GM21619 (cell line): ENCODE measurements around the gene ZGPAT.

Experiments used
- ATAC-seq: cut with Tn5 transposase; IDR thresholded peaks from one replicate; pipeline ENCODE4 v1.9.1; 2021; ENCODE audit not compliant: unreplicated experiment

Gene ZGPAT

DNA sequence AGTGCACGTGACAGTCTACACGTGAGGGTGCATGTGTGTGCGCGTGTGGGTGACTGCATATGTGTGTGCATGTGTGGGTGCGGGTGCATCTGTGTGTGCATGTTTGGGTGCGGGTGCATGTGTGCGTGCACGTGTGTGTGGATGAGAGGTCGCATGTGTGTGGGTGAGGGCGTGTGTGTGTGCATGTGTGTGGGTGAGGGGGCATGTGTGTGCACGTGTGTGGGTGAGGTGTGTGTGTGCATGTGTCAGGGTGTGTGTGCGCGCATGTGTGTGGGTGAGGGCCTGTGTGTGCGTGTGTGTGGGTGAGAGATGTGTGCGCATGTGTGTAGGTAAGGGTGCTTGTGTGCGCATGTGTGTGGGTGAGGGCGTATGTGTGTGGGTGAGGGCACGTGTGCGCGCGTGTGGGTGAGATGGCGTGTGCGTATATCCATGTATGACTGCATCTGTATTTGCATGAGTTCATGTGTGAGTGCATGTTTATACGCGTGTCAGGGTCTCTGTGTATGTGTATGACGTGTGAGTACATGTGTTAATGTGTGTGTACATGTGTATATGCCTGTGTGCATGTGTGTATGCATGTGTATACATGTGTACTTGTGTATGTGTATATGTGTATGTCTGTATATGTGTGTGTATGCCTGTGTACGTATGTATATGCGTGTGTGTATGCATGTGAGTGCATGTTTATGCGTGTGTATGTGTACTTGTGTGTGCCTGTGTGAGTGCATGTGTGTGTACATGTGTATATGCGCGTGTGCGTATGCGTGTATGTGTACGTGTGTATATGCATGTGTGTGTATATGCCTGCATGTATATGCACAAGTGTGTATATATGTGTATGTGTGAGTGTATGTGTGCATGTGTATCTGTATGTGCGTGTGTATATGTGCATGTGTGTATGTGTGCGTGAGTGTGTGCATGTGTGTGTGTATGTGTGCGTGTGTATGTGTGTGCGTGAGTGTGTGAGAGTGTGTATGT lies 24.6 kb downstream of the ZGPAT start:
- no peak for ATAC-seq

DNA sequence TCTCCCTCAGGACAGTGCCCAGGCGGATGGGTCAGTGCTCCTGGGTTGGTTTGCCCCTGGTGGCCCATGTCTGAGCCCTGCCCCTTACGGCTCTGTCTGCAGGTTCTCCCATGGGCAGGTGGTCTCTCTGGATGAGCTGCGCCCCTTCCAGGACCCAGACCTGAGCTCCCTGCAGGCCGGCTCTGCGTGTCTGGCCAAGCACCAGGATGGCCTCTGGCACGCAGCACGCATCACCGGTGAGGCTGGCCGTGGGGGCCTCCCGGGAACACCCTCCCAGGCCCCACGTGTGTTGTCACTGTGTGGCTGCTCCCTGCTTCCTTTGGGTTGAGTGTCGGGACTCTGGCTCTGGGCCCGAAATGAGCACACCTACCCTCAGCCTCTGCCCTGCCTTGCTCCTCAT lies 25.3 kb downstream of the ZGPAT start:
- no peak for ATAC-seq

DNA sequence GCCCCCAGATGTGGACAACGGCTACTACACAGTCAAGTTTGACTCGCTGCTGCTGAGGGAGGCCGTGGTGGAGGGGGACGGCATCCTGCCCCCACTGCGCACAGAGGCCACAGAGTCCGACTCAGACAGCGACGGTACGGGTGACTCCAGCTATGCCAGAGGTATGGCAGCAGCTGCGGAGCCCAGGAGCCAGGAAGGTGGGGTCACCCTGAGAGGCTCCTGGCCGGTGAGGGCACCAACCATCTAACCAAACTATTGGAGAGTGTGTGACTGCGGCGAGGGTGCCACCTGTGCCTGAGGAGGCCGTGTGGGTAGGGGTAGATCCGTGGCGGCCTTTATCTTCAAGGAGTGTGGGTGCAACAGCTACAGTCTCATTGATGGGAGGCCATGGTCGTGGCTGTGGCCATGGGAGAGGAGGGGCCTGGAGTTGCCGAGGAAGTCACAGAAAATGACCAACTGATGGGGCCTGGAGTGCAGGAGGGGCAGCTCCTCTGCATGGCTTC lies 25.8 kb downstream of the ZGPAT start:
- no peak for ATAC-seq

DNA sequence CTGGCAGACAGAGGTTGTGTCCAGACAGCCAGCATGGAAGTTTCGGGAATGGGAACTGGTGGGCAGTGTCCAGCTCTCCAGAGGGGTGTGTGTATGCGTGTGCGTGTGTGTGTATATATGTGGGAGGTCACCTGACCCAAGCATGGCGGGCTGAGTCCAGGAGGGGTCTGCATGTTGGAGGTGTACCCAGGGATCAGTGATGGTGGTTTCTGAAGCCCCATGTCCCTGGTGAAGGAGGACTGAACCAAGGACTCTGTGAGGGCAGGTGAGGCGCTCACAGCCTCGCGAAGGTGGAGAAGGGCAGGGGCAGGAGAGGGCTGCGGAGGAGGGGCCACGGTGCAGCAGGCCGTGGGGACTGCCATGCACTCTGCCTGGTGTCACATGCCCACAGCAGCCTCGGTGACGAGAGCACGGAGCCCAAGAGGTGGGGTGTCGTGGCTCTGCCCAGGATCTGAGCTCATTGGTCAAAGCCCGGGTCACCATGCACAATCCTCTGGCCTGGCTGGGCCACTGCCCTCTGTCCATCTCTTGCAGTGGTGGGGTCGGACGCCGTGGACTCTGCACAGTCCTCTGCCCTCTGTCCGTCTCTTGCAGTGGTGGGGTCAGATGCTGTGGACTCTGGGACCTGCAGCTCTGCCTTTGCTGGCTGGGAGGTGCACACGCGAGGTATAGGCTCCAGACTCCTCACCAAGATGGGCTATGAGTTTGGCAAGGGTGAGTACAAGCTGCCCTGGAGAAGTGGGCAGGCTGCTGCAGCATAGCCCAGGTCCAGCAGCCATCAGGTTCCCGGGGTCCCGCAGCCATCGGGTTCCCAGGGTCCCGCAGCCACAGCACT lies 26.5 kb downstream of the ZGPAT start:
- ATAC-seq, result no peak

DNA sequence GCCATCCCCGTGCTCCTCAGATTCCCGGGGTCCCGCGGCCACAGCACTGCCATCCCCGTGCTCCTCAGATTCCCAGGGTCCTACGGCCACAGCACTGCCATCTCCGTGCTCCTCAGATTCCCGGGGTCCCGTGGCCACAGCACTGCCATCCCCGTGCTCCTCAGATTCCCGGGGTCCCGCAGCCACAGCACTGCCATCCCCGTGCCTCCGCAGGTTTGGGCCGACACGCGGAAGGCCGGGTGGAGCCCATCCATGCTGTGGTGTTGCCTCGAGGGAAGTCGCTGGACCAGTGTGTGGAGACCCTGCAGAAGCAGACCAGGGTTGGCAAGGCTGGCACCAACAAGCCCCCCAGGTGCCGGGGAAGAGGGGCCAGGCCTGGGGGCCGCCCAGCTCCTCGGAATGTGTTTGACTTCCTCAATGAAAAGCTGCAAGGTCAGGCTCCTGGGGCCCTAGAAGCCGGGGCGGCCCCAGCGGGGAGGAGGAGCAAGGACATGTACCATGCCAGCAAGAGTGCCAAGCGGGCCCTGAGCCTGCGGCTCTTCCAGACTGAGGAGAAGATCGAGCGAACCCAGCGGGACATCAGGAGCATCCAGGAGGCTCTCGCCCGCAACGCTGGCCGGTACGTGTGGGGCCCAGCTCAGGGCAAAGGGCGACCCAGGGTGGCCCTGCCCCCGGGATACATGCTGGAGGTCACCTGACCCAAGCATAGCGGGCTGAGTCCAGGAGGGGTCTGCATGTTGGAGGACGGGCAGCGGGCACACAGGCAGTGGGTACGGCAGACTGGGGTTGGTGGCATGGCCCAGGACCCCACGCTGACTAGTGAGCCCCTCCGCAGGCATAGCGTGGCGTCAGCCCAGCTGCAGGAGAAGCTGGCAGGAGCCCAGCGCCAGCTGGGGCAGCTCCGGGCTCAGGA lies 27.4 kb downstream of the ZGPAT start:
- ATAC-seq, result no peak

DNA sequence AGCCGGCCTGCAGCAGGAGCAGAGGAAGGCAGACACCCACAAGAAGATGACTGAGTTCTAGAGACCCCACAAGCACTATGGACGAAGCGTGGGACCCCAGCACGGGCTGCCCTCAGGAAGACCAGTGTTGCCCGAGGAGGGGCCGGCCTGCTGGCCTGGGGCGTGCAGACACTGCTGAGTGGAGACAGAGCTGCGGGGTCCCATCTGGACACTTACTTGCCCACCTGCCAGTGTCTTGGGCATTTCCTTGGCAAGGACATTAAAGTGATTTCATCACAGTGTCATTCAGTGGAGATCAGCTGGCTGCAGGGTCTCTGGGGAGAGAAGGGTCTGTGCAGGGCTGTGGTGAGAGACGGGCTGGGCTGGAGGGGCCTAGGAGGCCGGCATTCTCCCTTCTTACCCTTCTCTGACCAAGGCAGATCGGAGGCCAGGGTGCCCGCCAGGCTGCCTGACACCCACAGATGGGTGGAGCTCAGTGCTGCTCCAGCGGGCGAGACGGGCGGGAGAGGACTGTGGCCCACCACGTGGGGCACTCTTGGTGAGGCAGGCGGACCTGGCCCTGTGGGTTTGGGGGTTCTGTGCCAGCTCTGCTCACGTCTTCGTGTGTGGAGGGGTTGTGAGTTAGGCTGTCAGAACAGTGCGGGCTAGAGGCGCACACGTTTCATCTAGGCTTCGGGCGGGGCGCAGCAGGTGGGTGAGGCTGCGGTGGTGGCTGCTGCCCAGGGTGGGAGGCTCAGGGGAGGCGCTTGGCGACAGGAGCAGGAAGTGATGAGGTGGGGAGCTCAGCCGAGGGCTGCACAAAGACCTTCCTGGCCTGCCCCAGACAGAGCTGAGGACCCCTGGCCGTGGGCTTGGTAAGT lies 28.2 kb downstream of the ZGPAT start, which contains the start of gene LIME1:
TSS of gene LIME1 (plus strand) at position 806 of the 860 bp plus-strand sequence. CDS start 886 bp downstream, outside the sequence.
- no peak for ATAC-seq

DNA sequence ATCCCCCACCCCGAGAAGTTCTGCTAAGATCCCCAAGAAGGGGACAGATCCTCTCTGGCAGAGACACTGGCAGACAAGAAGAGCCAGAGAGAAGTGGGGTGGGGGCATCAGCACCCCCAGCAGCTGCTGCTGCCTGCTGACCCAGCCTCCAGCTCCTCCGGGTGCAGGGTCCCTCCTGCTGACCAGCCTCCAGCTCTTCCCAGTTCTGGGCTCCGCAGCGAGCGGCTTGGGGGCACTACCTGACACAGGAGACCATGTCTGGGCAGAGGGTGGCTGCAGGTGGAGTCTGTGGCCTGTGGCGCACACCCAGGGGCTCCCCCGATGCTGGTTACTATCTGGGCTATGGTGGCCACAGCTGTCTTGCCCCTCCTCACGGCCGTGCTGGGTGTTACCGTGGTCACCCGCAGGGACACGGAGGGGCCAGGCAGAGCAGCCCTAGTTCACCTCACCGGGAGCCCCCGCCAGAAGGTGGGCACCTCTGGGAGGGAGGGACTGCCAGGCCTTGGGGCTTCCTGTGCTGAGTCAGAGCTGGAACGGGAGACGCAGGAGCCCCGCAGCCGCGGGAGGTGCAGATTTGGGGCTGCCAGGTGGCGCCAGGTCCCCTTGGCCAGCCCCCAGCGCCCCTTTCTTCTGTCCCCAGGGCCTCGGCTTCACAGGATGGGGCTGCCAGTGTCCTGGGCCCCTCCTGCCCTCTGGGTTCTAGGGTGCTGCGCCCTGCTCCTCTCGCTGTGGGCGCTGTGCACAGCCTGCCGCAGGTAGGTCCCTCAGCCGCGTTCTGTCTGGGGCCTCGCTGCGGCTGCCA lies 29.3 kb downstream of the ZGPAT start:
- no peak for ATAC-seq

DNA sequence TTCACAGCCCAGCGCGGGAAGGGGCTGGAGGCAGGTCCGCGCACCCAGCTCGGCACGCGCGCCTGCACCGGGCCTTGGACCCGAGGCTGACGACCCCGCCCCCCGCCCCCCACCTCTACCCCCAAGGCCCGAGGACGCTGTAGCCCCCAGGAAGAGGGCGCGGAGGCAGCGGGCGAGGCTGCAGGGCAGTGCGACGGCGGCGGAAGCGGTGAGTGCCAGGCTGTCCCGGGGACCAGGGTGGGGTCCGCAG lies 29.8 kb downstream of the ZGPAT start:
- ATAC-seq, result no peak

DNA sequence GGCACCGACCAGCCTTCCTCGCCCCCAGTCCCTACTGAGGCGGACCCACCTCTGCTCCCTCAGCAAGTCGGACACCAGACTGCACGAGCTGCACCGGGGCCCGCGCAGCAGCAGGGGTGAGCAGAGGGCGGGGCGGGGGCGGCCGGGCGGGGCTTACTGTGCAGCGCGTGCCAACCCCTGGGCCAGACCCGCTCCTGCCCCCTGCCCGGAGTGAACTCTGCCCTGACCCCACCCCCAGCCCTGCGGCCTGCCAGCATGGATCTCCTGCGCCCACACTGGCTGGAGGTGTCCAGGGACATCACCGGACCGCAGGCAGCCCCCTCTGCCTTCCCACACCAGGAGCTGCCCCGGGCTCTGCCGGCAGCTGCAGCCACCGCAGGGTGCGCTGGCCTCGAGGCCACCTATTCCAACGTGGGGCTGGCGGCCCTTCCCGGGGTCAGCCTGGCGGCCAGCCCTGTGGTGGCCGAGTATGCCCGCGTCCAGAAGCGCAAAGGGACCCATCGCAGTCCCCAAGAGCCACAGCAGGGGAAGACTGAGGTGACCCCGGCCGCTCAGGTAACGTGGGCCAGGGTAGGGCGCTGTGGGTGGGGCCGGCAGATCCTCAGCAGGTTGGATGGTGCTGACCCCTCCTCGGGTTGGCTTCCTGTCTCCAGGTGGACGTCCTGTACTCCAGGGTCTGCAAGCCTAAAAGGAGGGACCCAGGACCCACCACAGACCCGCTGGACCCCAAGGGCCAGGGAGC lies 30.3 kb downstream of the ZGPAT start:
- ATAC-seq, result no peak

DNA sequence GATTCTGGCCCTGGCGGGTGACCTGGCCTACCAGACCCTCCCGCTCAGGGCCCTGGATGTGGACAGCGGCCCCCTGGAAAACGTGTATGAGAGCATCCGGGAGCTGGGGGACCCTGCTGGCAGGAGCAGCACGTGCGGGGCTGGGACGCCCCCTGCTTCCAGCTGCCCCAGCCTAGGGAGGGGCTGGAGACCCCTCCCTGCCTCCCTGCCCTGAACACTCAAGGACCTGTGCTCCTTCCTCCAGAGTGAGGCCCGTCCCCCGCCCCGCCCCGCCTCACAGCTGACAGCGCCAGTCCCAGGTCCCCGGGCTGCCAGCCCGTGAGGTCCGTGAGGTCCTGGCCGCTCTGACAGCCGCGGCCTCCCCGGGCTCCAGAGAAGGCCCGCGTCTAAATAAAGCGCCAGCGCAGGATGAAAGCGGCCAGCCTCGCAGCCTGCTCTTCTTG lies 30.9 kb downstream of the ZGPAT start:
- no peak for ATAC-seq

DNA sequence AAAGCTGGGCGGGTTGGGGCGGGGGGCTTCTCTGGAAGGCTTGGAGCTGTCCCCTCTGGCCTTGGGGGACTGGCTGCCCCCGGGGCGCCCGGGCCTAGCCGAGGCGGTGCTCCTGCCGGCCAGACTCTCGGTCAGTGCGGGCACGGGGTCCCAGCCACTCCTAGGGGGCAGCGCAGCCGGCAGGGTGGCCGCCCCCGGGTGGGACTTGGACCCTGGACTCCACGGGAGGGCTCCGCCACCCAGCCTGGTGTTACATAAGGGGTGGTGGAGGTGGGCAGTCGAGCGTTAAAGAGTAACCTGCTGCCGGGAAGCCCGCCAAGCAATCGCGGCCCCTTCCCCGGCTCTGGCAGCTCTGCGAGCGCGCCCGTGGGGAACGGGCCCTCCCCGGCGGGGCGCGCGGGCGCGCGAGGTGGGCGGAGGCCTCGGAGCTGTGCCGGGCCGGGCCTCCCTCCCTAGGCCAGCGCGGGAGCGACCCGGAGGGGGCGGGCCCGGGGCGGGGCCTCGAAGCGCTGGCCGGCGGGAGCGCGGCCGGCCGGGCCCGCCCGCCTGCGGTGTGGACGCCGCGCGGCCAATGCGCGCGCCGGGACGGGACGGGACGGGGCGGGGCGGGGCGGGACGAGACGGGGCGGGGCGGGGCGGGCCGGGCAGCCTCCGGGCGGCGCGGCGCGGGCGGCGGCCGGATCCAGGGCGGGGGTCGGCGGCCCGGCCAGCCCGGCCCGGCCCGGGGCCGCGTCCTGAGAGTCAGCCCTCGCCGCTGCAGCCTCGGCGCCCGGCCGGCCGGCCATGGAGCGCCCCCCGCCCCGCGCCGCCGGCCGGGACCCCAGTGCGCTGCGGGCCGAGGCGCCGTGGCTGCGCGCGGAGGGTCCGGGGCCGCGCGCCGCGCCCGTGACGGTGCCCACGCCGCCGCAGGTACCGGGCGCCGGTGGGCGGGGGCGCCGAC lies 31.6 kb downstream of the ZGPAT start, which contains the start of gene SLC2A4RG:
TSS of gene SLC2A4RG (plus strand) at position 647 of the 940 bp plus-strand sequence. CDS start at position 784, 137 bp downstream.
- peak; percentile 38 for ATAC-seq

DNA sequence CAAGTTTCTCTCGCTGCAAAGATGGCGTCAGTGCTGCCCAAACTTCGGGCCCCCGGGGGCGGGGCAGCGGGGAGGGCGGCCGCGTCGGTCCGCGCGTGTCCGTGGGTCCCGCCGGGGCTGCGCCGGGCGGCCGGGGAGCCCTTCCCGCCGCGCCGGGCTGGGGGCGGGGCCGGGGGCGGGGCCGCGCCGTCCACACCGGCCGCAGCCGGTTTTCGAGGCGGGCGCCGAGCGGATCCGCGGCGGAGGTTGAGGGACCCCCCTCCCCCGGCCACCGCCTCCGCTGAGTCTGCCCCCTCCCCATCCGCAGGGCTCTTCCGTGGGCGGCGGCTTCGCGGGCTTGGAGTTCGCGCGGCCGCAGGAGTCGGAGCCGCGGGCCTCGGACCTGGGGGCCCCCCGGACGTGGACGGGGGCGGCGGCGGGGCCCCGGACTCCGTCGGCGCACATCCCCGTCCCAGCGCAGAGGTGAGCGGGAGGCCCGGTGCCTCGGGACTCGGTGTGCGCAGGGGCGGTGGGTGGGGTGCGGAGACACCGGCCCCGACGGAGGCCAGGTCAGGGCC lies 32.3 kb downstream of the ZGPAT start:
- no peak for ATAC-seq

DNA sequence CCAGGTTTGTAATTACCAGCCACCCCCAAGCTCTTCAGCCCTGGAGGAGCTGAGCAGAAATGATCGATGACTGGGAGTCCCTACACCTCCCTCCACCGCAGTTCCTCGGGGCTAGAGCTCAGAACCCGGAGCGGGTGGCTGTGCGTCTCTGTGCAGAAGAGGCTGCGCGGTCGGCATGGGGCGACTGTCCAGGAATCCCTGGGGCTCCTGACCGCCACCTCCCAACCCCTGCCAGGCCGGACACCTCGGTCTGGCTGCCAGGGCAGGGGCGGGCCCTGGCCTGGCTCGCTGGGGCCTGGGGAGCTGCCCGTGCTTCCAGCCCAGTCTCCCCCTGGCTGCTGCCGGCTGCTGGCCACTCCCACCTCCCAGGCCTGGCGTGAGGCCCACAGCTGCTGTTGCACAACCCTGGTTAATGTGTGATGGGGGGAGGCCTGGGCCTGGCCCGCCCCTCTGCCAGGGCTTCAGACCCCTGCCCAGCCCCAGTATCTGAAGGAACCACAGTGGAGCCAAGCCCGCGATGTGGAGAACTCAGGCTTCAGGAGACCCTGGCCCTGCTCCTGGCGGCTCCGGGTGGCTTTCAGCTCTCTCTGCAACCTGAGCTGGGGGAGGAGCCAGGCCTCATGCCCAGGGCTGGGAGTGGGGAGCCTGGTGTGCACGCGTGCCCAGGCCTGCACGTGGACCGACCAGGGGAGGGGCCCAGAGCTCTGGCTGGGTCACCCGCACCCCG lies 33.0 kb downstream of the ZGPAT start:
- no peak for ATAC-seq

DNA sequence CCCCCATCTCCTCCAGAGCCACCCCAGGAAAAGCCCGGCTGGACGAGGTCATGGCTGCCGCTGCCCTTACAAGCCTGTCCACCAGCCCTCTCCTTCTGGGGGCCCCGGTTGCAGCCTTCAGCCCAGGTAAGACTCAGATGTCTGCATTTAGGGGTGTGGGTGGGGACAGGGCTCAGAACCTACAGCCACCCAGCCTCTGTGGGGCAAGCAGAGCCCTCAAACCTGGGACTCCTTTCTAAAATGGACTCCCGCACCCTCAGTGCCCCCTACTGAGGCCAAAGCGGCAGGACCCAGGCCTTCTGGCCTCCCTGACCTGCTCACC lies 33.5 kb downstream of the ZGPAT start:
- ATAC-seq, result no peak

DNA sequence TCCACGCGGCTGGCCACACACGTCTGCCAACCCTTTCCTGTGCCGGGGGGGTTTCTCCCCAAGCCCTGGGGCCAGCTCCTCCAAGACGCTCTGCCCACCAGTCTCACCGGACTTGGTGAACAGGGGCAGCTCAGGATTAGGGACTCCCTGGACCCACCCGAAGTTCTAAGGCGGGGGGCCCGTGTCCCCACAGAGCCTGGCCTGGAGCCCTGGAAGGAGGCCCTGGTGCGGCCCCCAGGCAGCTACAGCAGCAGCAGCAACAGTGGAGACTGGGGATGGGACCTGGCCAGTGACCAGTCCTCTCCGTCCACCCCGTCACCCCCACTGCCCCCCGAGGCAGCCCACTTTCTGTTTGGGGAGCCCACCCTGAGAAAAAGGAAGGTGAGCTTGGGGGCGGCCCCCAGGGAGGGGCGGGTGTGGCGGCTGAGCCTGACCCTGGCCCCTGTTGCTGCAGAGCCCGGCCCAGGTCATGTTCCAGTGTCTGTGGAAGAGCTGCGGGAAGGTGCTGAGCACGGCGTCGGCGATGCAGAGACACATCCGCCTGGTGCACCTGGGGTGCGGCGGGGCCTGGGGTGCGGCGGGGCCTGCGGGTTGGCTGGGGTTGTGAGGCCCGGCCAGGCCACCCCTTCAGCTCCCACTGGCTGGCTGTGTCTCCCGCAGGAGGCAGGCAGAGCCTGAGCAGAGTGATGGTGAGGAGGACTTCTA lies 34.0 kb downstream of the ZGPAT start:
- ATAC-seq, result no peak
